ENCODE data around the gene PRPF40A.

Gene PRPF40A

DNA sequence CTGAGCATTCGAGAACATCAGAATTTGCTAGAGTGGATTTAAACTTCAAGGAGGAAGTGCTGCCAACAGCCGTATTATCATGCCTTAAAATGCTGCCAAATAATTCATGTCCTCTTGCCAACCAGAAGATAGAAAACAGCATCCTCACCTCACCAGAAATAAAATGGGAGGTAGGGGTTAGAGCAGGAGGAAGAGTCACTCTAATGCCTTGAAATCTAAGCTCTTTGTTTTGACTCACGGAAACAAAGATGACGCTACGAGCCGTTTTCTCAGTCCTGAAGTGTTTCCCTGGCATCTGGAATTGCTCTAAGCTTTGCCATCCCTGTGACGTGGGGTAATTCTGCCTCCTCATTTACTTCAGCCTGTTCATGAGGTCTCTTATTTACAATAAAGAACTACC lies 97.1 kb downstream of the PRPF40A start:
- no peak for DNase-seq (ENCODE audit: low spot score)

DNA sequence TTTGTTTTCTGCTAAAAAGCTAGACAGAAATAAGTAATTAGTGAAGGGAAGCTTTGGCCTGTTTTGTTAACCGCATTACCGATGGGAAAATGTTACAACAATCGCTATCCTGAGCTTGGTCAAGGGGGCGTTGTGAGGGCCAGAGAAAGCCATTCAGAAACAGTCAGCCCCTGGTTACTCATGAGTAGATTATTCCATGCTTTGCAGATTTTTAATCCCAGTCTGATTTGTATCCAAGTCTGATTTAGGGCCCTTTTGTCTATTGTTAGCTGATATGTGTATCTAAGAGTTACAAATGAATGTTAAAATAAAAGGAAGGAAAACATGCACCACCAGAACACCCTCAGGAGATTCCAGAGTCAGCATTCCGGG lies 99.1 kb downstream of the PRPF40A start:
- DNase-seq (ENCODE audit: low spot score), result no peak

DNA sequence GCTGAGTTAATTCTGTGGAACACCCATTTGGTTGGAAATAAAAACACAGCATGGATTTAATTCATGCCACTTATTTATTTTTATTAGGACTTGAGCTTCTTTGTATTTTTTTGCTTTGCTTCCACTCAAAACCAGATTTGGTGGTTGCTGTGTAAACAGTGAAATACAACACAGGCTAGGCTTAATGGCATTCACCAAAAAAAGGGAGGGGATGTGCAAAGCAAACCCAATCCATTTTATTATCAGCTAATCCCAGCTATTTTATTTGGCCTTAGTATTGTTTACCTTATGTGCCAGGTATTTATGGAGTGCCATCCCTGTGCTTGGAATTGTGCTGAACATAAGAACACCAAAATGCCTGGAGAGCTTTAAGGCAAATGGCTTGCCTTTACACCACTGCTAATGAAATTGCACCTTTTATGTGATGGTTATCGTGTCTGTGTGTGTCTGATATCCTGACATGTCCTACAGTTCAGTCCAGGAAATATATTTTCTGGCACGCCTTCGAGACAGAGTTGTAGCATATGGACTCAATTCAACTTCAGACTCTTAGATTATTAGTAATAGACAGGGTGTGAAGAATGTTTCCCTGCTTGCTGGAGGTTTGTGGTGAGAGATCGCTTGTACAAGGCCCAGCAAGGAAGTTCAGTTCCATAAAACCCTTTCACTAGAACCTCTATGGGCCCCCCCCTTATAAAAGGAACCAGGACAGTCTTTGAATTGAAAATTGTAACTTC lies 99.6 kb downstream of the PRPF40A start:
- no peak for DNase-seq (ENCODE audit: low spot score)

- DNase-seq (ENCODE audit: low spot score), result no peak
Observed at GRCh38 chr2:152615177-152615576, 102.1 kb downstream of the PRPF40A start.

- no peak for DNase-seq (ENCODE audit: low spot score)
Observed at GRCh38 chr2:152613235-152613634, 104.0 kb downstream of the PRPF40A start.

DNA sequence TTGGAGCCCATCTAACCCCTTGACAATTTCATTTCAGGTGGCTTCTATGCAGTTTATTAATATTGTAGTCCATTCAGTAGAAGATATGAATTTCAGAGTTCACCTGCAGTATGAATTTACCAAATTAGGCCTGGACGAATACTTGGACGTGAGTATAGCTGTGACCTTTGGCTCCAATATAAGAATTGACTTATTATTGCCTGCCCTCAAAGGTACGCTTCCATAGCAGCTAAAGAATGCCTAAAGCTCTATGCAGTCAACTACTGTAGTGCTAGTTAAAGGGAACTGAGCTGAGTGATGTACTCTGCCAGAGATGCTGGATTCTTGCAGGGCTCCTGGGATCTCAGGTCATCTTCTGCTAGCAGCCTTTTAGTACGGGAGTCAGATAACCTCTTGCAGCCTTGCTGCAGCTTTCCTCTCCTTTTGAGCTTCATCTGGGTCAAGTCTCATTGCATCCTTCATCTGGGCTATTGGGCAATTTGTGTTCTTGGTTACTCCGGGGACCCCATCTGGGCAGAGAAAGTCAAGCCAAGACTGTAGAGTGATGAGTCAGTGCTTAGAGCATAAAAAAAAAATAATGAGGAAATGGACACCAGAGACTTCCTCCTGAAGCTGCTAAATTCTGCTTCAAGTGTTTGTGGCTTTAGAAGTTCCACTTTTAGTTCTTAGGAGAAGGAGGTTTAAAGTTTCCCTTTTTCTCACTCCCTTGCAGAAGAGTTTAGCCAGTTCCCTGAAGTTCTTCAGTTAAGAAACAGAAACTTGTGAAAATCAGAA lies 105.6 kb downstream of the PRPF40A start:
- peak; percentile 41 for DNase-seq (ENCODE audit: low spot score)

GRCh38 chr2:152609699-152610098 lies 107.6 kb downstream of the PRPF40A start:
- DNase-seq (ENCODE audit: low spot score), result no peak

- DNase-seq (ENCODE audit: low spot score), result no peak
Observed at GRCh38 chr2:152609154-152609553, 108.1 kb downstream of the PRPF40A start.

- DNase-seq (ENCODE audit: low spot score), result no peak
Observed at GRCh38 chr2:152607793-152608300, 109.4 kb downstream of the PRPF40A start.

- DNase-seq (ENCODE audit: low spot score), result no peak
Observed at GRCh38 chr2:152606941-152607340, 110.3 kb downstream of the PRPF40A start.

- no peak for DNase-seq (ENCODE audit: low spot score)
Observed at GRCh38 chr2:152606081-152606480, 111.2 kb downstream of the PRPF40A start.

DNA sequence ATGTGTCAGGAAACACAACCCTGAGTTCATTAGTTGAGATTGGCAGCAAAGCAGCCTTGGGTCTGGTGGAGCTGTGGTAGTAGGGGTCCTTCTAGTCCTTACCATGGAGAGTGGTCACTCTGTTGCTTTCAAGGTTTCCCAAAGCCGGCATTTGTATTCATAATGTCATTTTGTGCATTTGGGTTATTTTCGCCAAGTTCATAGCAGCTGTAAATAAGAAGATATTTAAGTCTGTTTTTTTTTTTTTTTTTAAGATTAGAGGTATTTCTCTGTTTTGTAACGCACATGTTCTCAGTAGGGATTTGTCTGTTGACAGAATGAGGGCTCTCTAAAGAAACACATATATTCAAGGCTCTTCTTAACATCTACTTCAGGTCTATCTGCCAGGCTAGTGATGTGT lies 114.1 kb downstream of the PRPF40A start:
- no peak for DNase-seq (ENCODE audit: low spot score)

- DNase-seq (ENCODE audit: low spot score), result no peak
Observed at GRCh38 chr2:152602750-152603149, 114.5 kb downstream of the PRPF40A start.

All from activated CD4-positive, alpha-beta T cell treated with anti-CD3 and anti-CD28 coated beads, Interleukin-2, Interleukin-4, amounts not matched to agents 100 ng/mL and 50 ng/mL, durations not matched to agents 16 hours and 8 hours (primary cell).